ENCODE data around the gene MIAT. TPM values are rescaled to one million over a fixed set of nuclear protein-coding genes. Genes with fewer than 3 reads are reported as not detected.

The MIAT gene
- total and polyA plus RNA-seq, 2 of the 4 experiments (the other 2 are of a cell fraction): 0.54 to 0.65 TPM

- H3K79me1 ChIP-seq (ENCODE audit: low read depth in 1 of 2, low read length in 2 of 2): no peaks in the 10 kb centered on the region
- no peak overlapping the region for H3K9ac ChIP-seq (ENCODE audit: low read depth, low read length)
- peak overlapping the region; percentile 82 for H2AK9ac ChIP-seq (replicated peaks; ENCODE audit: low read depth, low read length, poor library complexity)
- ATAC-seq (ENCODE audit: low read depth): peak; percentile 86
- POLR2A ChIA-PET (ENCODE audit: unreplicated experiment): no interaction called here
- H3K4ac ChIP-seq (ENCODE audit: low read depth, low read length): peak overlapping the region; percentile 34
- H4K5ac ChIP-seq (ENCODE audit: low read depth, low read length): 0 out of 2 replicates have a peak overlapping the region, but pooled peaks have one; percentile 28
- no TSS peak for BruUV-seq (replicated peaks)
- peak overlapping the region; percentile 20 to 52; a peak in 2 of 4 replicates for H4K8ac ChIP-seq (ENCODE audit: low read depth in 2 of 2, low read length in 2 of 2)
- H3K23ac ChIP-seq (ENCODE audit: low read depth, low read length): no peak overlapping the region; the same call in 1 of the 2 replicates
- no peak overlapping the region for H2BK5ac ChIP-seq (ENCODE audit: low read depth, low read length, poor library complexity, severe bottlenecking)
- peak overlapping the region; percentile 87 for H2AFZ ChIP-seq (replicated peaks; ENCODE audit: low read length, poor library complexity)
- peaks cover 5% of the 10 kb centered on the region; the same call in 1 of the 2 replicates for H3K4me1 ChIP-seq (ENCODE audit: control insufficient read depth, insufficient read depth, low read length)
- H3K27ac ChIP-seq (ENCODE audit: insufficient read depth, low read length): no peak overlapping the region
- CTCF ChIA-PET: no interaction called here
- H3K56ac ChIP-seq (ENCODE audit: extremely low read depth, insufficient read depth, low read length): no peak overlapping the region
- H2BK15ac ChIP-seq (ENCODE audit: low read depth, low read length): peak overlapping the region; percentile 6; the same call in 1 of the 3 replicates
- dilution Hi-C loops (cut with HindIII; ENCODE audit: low sequenced_read_pairs, unreplicated experiment) (no loop called here), in situ Hi-C loops (cut with MboI; ENCODE audit: low sequenced_read_pairs) (no loop called here), intact Hi-C loops (cut with micrococcal nuclease) (loop anchor here (2.0 kb wide), 1 partner anchor 146 kb away; the partner anchor contains the start of gene TFIP11)
- peak overlapping the region; percentile 67; the same call in 1 of the 2 replicates for H2AK5ac ChIP-seq (ENCODE audit: low read depth, low read length)
- no peaks in the 10 kb centered on the region for H3K9me3 ChIP-seq (ENCODE audit: control insufficient read depth, insufficient read depth, low read length)
- H3K36me3 ChIP-seq (ENCODE audit: control insufficient read depth, insufficient read depth, low read length): no peaks in the 10 kb centered on the region
- no peak overlapping the region for H4K91ac ChIP-seq (ENCODE audit: insufficient read depth, low read depth, low read length)
- no peaks in the 10 kb centered on the region for H3K9me1 ChIP-seq (ENCODE audit: insufficient read depth, low read length)
- DNase-seq: peak; percentile 97
- WGBS, 2 experiments (ENCODE audit: extremely low coverage in 2 of 2, insufficient read length in 1 of 2): 0% methylated on average over 9 of the region's 27 CpGs; no CpG with 5 or more reads in 1 of the 2 experiments
- H3K18ac ChIP-seq (ENCODE audit: low read depth, low read length): no peak overlapping the region
- H3K27me3 ChIP-seq (ENCODE audit: control insufficient read depth, insufficient read depth, low read length): peaks cover 28% of the 10 kb centered on the region
- H2BK20ac ChIP-seq (ENCODE audit: low read depth, low read length): peak overlapping the region; percentile 61
- no peaks in the 10 kb centered on the region for H4K20me1 ChIP-seq (ENCODE audit: insufficient read depth, low read length)
- H3K14ac ChIP-seq (replicated peaks; ENCODE audit: low read depth, low read length): no peak overlapping the region
- H2BK120ac ChIP-seq (ENCODE audit: low read depth, low read length): peak overlapping the region; percentile 33; the same call in 1 of the 2 replicates
- peak overlapping the region; percentile 13 for H3K4me3 ChIP-seq (ENCODE audit: insufficient read depth, low read depth, low read length)
- H3K4me2 ChIP-seq (ENCODE audit: low read depth, low read length): peak overlapping the region; percentile 75
- TF ChIP-seq SMC3 (IDR thresholded peaks at IDR 0.05; ENCODE audit: low read depth, low read length) (no peak), FOS (IDR thresholded peaks at IDR 0.05; ENCODE audit: low read depth, low read length) (peak; percentile 85), ELK1 (IDR thresholded peaks at IDR 0.05; ENCODE audit: borderline replicate concordance, low read depth, low read length) (no peak), USF2 (IDR thresholded peaks at IDR 0.05; ENCODE audit: low read depth, low read length) (peak; percentile 84), NFE2L2 (IDR thresholded peaks at IDR 0.05; ENCODE audit: low read depth, low read length) (peak; percentile 97), CEBPB (IDR thresholded peaks at IDR 0.05; ENCODE audit: low read depth, low read length) (no peak), RAD21 (IDR thresholded peaks at IDR 0.05; ENCODE audit: low read length) (no peak), BHLHE40 (IDR thresholded peaks at IDR 0.05; ENCODE audit: low read depth, low read length) (peak; percentile 37; the same call in 1 of the 2 replicates), MAFK (IDR thresholded peaks at IDR 0.05; ENCODE audit: low read depth, low read length) (peak; percentile 90), MAZ (IDR thresholded peaks at IDR 0.05; ENCODE audit: borderline replicate concordance, low read depth, low read length) (peak; percentile 64), RCOR1 (IDR thresholded peaks at IDR 0.05; ENCODE audit: insufficient replicate concordance, low read length) (peak; percentile 36), CTCF (conservative IDR thresholded peaks at IDR 0.05; ENCODE audit: low read depth, low read length) (no peak), MXI1 (IDR thresholded peaks at IDR 0.05; ENCODE audit: borderline replicate concordance, low read depth, low read length) (peak; percentile 53; the same call in 1 of the 2 replicates)
These were observed 1.5 kb downstream of the MIAT start for GRCh38 chr22:26658671-26659478.

Measured in IMR-90 (cell line).